ENCODE data around the gene TMEM171.

GRCh38 chr5:73139485-73139884 lies 19.1 kb downstream of the TMEM171 start:
- TF ChIP-seq CTCF (IDR thresholded peaks at IDR 0.05): no peak
- TF ChIP-seq POLR2A (IDR thresholded peaks at IDR 0.05): no peak
